Activated CD4-positive, CD25-positive, alpha-beta regulatory T cell treated with anti-CD3 and anti-CD28 coated beads, Interleukin-2, amount 50 U/mL, for 16 hours (primary cell): ENCODE results near the gene ENPP4.
"Not testable (repeated sequence)": the region's sequence is repeated elsewhere in the genome, so short reads cannot be mapped to it uniquely, and the experiment has no call there.

Experiments used
- DNase-seq: peaks from one replicate; pipeline ENCODE4 v3.0.0-alpha.2; 2020; ENCODE audit warnings: low read depth, low spot score

Gene ENPP4

GRCh38 chr6:46130666-46131065 lies 877 bp downstream of the ENPP4 start:
- DNase-seq: no peak

GRCh38 chr6:46131291-46131690 lies 1.5 kb downstream of the ENPP4 start:
- not testable (repeated sequence) for DNase-seq

GRCh38 chr6:46134216-46134615 lies 4.4 kb downstream of the ENPP4 start:
- no peak for DNase-seq

- no peak for DNase-seq
Observed at GRCh38 chr6:46135176-46135575, 5.4 kb downstream of the ENPP4 start.

GRCh38 chr6:46136831-46137230 lies 7.0 kb downstream of the ENPP4 start:
- DNase-seq: no peak

GRCh38 chr6:46137387-46137786 lies 7.6 kb downstream of the ENPP4 start:
- DNase-seq: no peak

- no peak for DNase-seq
Observed at GRCh38 chr6:46138281-46138680, 8.5 kb downstream of the ENPP4 start.

- no peak for DNase-seq
Observed at GRCh38 chr6:46144270-46144669, 14.5 kb downstream of the ENPP4 start.

GRCh38 chr6:46149066-46149465 lies 19.3 kb downstream of the ENPP4 start:
- not testable (repeated sequence) for DNase-seq

GRCh38 chr6:46156701-46157100 lies 26.9 kb downstream of the ENPP4 start:
- DNase-seq: no peak

- no peak for DNase-seq
Observed at GRCh38 chr6:46159229-46159628, 29.4 kb downstream of the ENPP4 start.

GRCh38 chr6:46160102-46160501 lies 30.3 kb downstream of the ENPP4 start:
- no peak for DNase-seq

- no peak for DNase-seq
Observed at GRCh38 chr6:46170357-46171289, 40.8 kb downstream of the ENPP4 start, which contains the start of gene ENPP5. Gene ENPP5, minus strand, starts transcription at chr6:46170980. Its CDS starts 2,718 bp downstream, at chr6:46168262.

GRCh38 chr6:46172176-46172575 lies 42.4 kb downstream of the ENPP4 start:
- no peak for DNase-seq

GRCh38 chr6:46174904-46175303 lies 45.1 kb downstream of the ENPP4 start:
- no peak for DNase-seq

- no peak for DNase-seq
Observed at GRCh38 chr6:46175446-46175845, 45.7 kb downstream of the ENPP4 start.

- DNase-seq: no peak
Observed at GRCh38 chr6:46175976-46176375, 46.2 kb downstream of the ENPP4 start.

- DNase-seq: no peak
Observed at GRCh38 chr6:46184114-46184513, 54.3 kb downstream of the ENPP4 start.

- no peak for DNase-seq
Observed at GRCh38 chr6:46186583-46186982, 56.8 kb downstream of the ENPP4 start.

GRCh38 chr6:46189726-46190125 lies 59.9 kb downstream of the ENPP4 start:
- no peak for DNase-seq

- no peak for DNase-seq
Observed at GRCh38 chr6:46190889-46191288, 61.1 kb downstream of the ENPP4 start.

- no peak for DNase-seq
Observed at GRCh38 chr6:46191961-46192360, 62.2 kb downstream of the ENPP4 start.
